ENCODE data around the gene SLC7A1. TPM values are rescaled to one million over a fixed set of nuclear protein-coding genes. Genes with fewer than 3 reads are reported as not detected.
A peak's percentile ranks its signal among the peaks of the same experiment; 100 is the strongest.

SLC7A1 gene
- total RNA-seq, 1 experiment from 2014 or later, result 84.5 TPM

GRCh38 chr13:29575098-29575497, 20.4 kb downstream of the SLC7A1 start:
- H3K4me1 Mint-ChIP-seq, result peaks cover 45% of the 10 kb centered on the region
- no peaks in the 10 kb centered on the region for H3K27me3 Mint-ChIP-seq (ENCODE audit: low read depth)
- POLR2A ChIA-PET, result no interaction called here
- DNase-seq (ENCODE audit: low spot score) (no peak), ATAC-seq (no peak)
- peaks cover 3% of the 10 kb centered on the region for H3K36me3 Mint-ChIP-seq
- no peak overlapping the region for H3K4me3 Mint-ChIP-seq
- H3K27ac Mint-ChIP-seq, result no peak overlapping the region
- peaks cover 8% of the 10 kb centered on the region; the same call in 1 of the 2 replicates for H3K9me3 Mint-ChIP-seq
- CTCF ChIA-PET, result interaction anchor here (1.1 kb wide), 1 partner anchor 67 kb away, joined by 6 read pairs; no protein-coding TSS in a partner anchor
- TF ChIP-seq JAZF1 (CRISPR knock-in tag; IDR thresholded peaks at IDR 0.05), result no peak
- no peak for TF ChIP-seq ZNF425 (CRISPR knock-in tag; conservative IDR thresholded peaks at IDR 0.05)
- TF ChIP-seq ZNF121 (CRISPR knock-in tag; IDR thresholded peaks at IDR 0.05), result no peak
- TF ChIP-seq IRF1 (CRISPR knock-in tag; IDR thresholded peaks at IDR 0.05), result no peak
- no peak for TF ChIP-seq EMX1 (CRISPR knock-in tag; IDR thresholded peaks at IDR 0.05)
- no peak for TF ChIP-seq KAT7 (CRISPR knock-in tag; IDR thresholded peaks at IDR 0.05; ENCODE audit: borderline replicate concordance)
- no peak for TF ChIP-seq USF2 (CRISPR knock-in tag; IDR thresholded peaks at IDR 0.05)

- ChIA-PET CTCF (interaction anchor here (1.0 to 1.9 kb wide), 2 partner anchors 9 to 540 kb away, joined by 3 to 10 read pairs; no protein-coding TSS in a partner anchor), POLR2A (interaction anchor here (0.6 kb wide), 1 partner anchor 8 kb away, joined by 3 read pairs; no protein-coding TSS in a partner anchor)
- ATAC-seq, result no peak
- Mint-ChIP-seq H3K27ac (0 out of 2 replicates have a peak overlapping the region, but pooled peaks have one; percentile 28), H3K36me3 (peaks cover 3% of the 10 kb centered on the region), H3K4me3 (no peak overlapping the region), H3K4me1 (peaks cover 52% of the 10 kb centered on the region), H3K9me3 (peaks cover 8% of the 10 kb centered on the region; the same call in 1 of the 2 replicates), H3K27me3 (ENCODE audit: low read depth) (no peaks in the 10 kb centered on the region)
- DNase-seq (ENCODE audit: low spot score), result no peak
- no peak for TF ChIP-seq ESRRA (CRISPR knock-in tag; IDR thresholded peaks at IDR 0.05; ENCODE audit: borderline replicate concordance)
- no peak for TF ChIP-seq ZNF317 (CRISPR knock-in tag; IDR thresholded peaks at IDR 0.05; ENCODE audit: borderline replicate concordance, low read depth)
- no peak for TF ChIP-seq SOX15 (CRISPR knock-in tag; IDR thresholded peaks at IDR 0.05)
- TF ChIP-seq STAT6 (CRISPR knock-in tag; conservative IDR thresholded peaks at IDR 0.05; ENCODE audit: low read depth), result no peak
- no peak for TF ChIP-seq E2F5 (CRISPR knock-in tag; IDR thresholded peaks at IDR 0.05)
- no peak for TF ChIP-seq ZNF263 (CRISPR knock-in tag; IDR thresholded peaks at IDR 0.05; ENCODE audit: low read depth)
Observed at GRCh38 chr13:29573190-29573589, 22.3 kb downstream of the SLC7A1 start.

GRCh38 chr13:29572575-29572974, 22.9 kb downstream of the SLC7A1 start:
- Mint-ChIP-seq H3K27me3 (ENCODE audit: low read depth) (no peaks in the 10 kb centered on the region), H3K4me3 (no peak overlapping the region), H3K4me1 (peaks cover 56% of the 10 kb centered on the region), H3K36me3 (peaks cover 3% of the 10 kb centered on the region), H3K9me3 (peaks cover 8% of the 10 kb centered on the region; the same call in 1 of the 2 replicates), H3K27ac (peak overlapping the region; percentile 47; the same call in 1 of the 2 replicates)
- DNase-seq (ENCODE audit: low spot score) (no peak), ATAC-seq (no peak)
- ChIA-PET CTCF (interaction anchor here (1.9 kb wide), 1 partner anchor 8 kb away, joined by 10 read pairs; no protein-coding TSS in a partner anchor), POLR2A (interaction anchor here (0.6 kb wide), 1 partner anchor 9 kb away, joined by 3 read pairs; no protein-coding TSS in a partner anchor)
- no peak for TF ChIP-seq ZNF396 (CRISPR knock-in tag; IDR thresholded peaks at IDR 0.05; ENCODE audit: borderline replicate concordance)
- no peak for TF ChIP-seq NR1H2 (CRISPR knock-in tag; IDR thresholded peaks at IDR 0.05)
- no peak for TF ChIP-seq ZNF423 (CRISPR knock-in tag; IDR thresholded peaks at IDR 0.05)
- no peak for TF ChIP-seq ZNF281 (CRISPR knock-in tag; IDR thresholded peaks at IDR 0.05)
- no peak for TF ChIP-seq ELF4 (CRISPR knock-in tag; IDR thresholded peaks at IDR 0.05; ENCODE audit: low read depth)
- no peak for TF ChIP-seq NR3C1 (CRISPR knock-in tag; conservative IDR thresholded peaks at IDR 0.05; ENCODE audit: low read depth)
- TF ChIP-seq ATF6 (CRISPR knock-in tag; IDR thresholded peaks at IDR 0.05), result no peak

All from WTC11 (cell line).